ENCODE data around the gene SLC2A10.

GRCh38 chr20:46672543-46673148 is 36.8 kb upstream of the SLC2A10 start:
- TF ChIP-seq, protein P1, sequence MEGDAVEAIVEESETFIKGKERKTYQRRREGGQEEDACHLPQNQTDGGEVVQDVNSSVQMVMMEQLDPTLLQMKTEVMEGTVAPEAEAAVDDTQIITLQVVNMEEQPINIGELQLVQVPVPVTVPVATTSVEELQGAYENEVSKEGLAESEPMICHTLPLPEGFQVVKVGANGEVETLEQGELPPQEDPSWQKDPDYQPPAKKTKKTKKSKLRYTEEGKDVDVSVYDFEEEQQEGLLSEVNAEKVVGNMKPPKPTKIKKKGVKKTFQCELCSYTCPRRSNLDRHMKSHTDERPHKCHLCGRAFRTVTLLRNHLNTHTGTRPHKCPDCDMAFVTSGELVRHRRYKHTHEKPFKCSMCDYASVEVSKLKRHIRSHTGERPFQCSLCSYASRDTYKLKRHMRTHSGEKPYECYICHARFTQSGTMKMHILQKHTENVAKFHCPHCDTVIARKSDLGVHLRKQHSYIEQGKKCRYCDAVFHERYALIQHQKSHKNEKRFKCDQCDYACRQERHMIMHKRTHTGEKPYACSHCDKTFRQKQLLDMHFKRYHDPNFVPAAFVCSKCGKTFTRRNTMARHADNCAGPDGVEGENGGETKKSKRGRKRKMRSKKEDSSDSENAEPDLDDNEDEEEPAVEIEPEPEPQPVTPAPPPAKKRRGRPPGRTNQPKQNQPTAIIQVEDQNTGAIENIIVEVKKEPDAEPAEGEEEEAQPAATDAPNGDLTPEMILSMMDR (IDR thresholded peaks at IDR 0.05; ENCODE audit: low read depth, low read length): no peak
- TF ChIP-seq POLR2A (IDR thresholded peaks at IDR 0.05; ENCODE audit: extremely low read depth, insufficient read length): no peak

Data from NB4 (cell line).